SH-SY5Y (cell line): ENCODE results near the gene CPED1.

Source experiments
- GATA2 ChIP-seq: IDR thresholded peaks from 2 replicates; pipeline ENCODE4 v1.6.1; 2011; ENCODE audit warnings: mild to moderate bottlenecking, low read depth, low read length
- GATA3 ChIP-seq: IDR thresholded peaks from 2 replicates; pipeline ENCODE4 v1.6.1; 2011; ENCODE audit warnings: low read depth, mild to moderate bottlenecking, low read length, moderate library complexity

GRCh38 chr7:121101621-121102020 lies 113.1 kb downstream of the CPED1 start:
- TF ChIP-seq GATA3 (no peak), GATA2 (no peak)
